ENCODE data around the gene SLX4IP.

The SLX4IP gene

GRCh38 chr20:10496465-10496864 lies 61.4 kb downstream of the SLX4IP start:
- DNase-seq (ENCODE audit: low spot score): no peak

- DNase-seq (ENCODE audit: low spot score): no peak
Measured at GRCh38 chr20:10497283-10497682, 62.2 kb downstream of the SLX4IP start.

GRCh38 chr20:10497791-10498190 lies 62.7 kb downstream of the SLX4IP start:
- no peak for DNase-seq (ENCODE audit: low spot score)

- no peak for DNase-seq (ENCODE audit: low spot score)
Measured at GRCh38 chr20:10498200-10498599, 63.1 kb downstream of the SLX4IP start.

GRCh38 chr20:10501402-10501801 lies 66.3 kb downstream of the SLX4IP start:
- no peak for DNase-seq (ENCODE audit: low spot score)

GRCh38 chr20:10502098-10502526 lies 67.0 kb downstream of the SLX4IP start:
- no peak for DNase-seq (ENCODE audit: low spot score)

- no peak for DNase-seq (ENCODE audit: low spot score)
Measured at GRCh38 chr20:10504608-10504993, 69.5 kb downstream of the SLX4IP start.

GRCh38 chr20:10504994-10505730 lies 70.1 kb downstream of the SLX4IP start:
- DNase-seq (ENCODE audit: low spot score): no peak

GRCh38 chr20:10505827-10506226 lies 70.7 kb downstream of the SLX4IP start:
- DNase-seq (ENCODE audit: low spot score): no peak

- no peak for DNase-seq (ENCODE audit: low spot score)
Measured at GRCh38 chr20:10507052-10507451, 71.9 kb downstream of the SLX4IP start.

GRCh38 chr20:10508060-10508459 lies 73.0 kb downstream of the SLX4IP start:
- peak; percentile 88 for DNase-seq (ENCODE audit: low spot score)

- peak; percentile 40 for DNase-seq (ENCODE audit: low spot score)
Measured at GRCh38 chr20:10508468-10509251, 73.6 kb downstream of the SLX4IP start.

GRCh38 chr20:10509376-10509775 lies 74.3 kb downstream of the SLX4IP start:
- DNase-seq (ENCODE audit: low spot score): no peak

- DNase-seq (ENCODE audit: low spot score): no peak
Measured at GRCh38 chr20:10510216-10510615, 75.1 kb downstream of the SLX4IP start.

- DNase-seq (ENCODE audit: low spot score): no peak
Measured at GRCh38 chr20:10511170-10511508, 76.0 kb downstream of the SLX4IP start.

- peak; percentile 91 for DNase-seq (ENCODE audit: low spot score)
Measured at GRCh38 chr20:10511509-10512251, 76.6 kb downstream of the SLX4IP start.

GRCh38 chr20:10513061-10513460 lies 78.0 kb downstream of the SLX4IP start:
- DNase-seq (ENCODE audit: low spot score): no peak

GRCh38 chr20:10513931-10514575 lies 78.9 kb downstream of the SLX4IP start:
- DNase-seq (ENCODE audit: low spot score): no peak

- no peak for DNase-seq (ENCODE audit: low spot score)
Measured at GRCh38 chr20:10516529-10516928, 81.4 kb downstream of the SLX4IP start.

GRCh38 chr20:10519361-10520046 lies 84.4 kb downstream of the SLX4IP start:
- no peak for DNase-seq (ENCODE audit: low spot score)

GRCh38 chr20:10520528-10520927 lies 85.4 kb downstream of the SLX4IP start:
- DNase-seq (ENCODE audit: low spot score): no peak
